ENCODE measurements around the gene INTS12.

GRCh38 chr4:105707782-105708180, 708 bp downstream of the INTS12 start:
- TF ChIP-seq POLR2A (IDR thresholded peaks at IDR 0.05) (no peak), CTCF (IDR thresholded peaks at IDR 0.05) (no peak)

Data from sigmoid colon (tissue), 3 donors.